A549 (cell line): ENCODE measurements around the gene SEC24B. TPM values are rescaled to one million over a fixed set of nuclear protein-coding genes. Genes with fewer than 3 reads are reported as not detected.

ENCODE experiments used
- ATAC-seq, 2 experiments: fragments of 200-7000 bp in 1 of 2; fragments of >200 bp in 1 of 2; cut with Nextera tagmentation in 1 of 2; cut with Tn5 transposase in 1 of 2; 3 replicates each; pipeline versions ENCODE4 v1.8.0 to v1.9.1; 2018 to 2020; ENCODE audit warnings: mild to moderate bottlenecking in 1 of 2, moderate library complexity in 1 of 2
- CTCF ChIA-PET: fragments of 300-600 bp; sonication (Branson Sonifier 250); formaldehyde crosslinking; extraction: SDS; loops from one replicate; lab custom pipeline; 2021; ENCODE audit warnings: antibody characterized with exemption, inconsistent platforms; lab: Yijun Ruan, JAX
- POLR2A ChIA-PET: fragments of 350-600 bp; formaldehyde crosslinking; extraction: SDS; loops from one replicate; lab custom pipeline; 2021; ENCODE audit warnings: antibody characterized with exemption, inconsistent platforms; lab: Yijun Ruan, JAX
- DNase-seq, 2 experiments: peaks; one replicate each; pipeline versions ENCODE4 v3.0.0 to v3.0.0-alpha.2; 2011 to 2016; ENCODE audit warnings: low read depth in 1 of 2, low spot score in 1 of 2
- FAIRE-seq: peaks from 2 replicates; lab custom pipeline; 2011; peaks lifted over from hg19 to GRCh38; lab: Jason Lieb, UNC
- H3K27ac ChIP-seq, 2 experiments: fragments of >200 bp; sonication (Bioruptor Twin); formaldehyde crosslinking; 3 replicates each; pipeline ENCODE4 v1.5.1; 2016 to 2017
- H3K4me1 ChIP-seq: fragments of >200 bp; sonication (Bioruptor Twin); formaldehyde crosslinking; 3 replicates; pipeline ENCODE4 v1.6.1; 2016
- H3K4me2 ChIP-seq: fragments of >200 bp; sonication (Bioruptor Twin); formaldehyde crosslinking; 3 replicates; pipeline ENCODE4 v1.6.1; 2016
- H3K4me3 ChIP-seq: fragments of >200 bp; sonication (Bioruptor Twin); formaldehyde crosslinking; 3 replicates; pipeline ENCODE4 v1.5.1; 2016
- H3K9me3 ChIP-seq: fragments of >200 bp; sonication (Bioruptor Twin); formaldehyde crosslinking; 3 replicates; pipeline ENCODE4 v1.6.1; 2016
- CBX8 ChIP-seq: fragments of 200-600 bp; sonication (generic); IDR thresholded peaks from 2 replicates; pipeline ENCODE4 v1.6.1; 2016
- EHMT2 ChIP-seq: fragments of 200-600 bp; sonication (generic); IDR thresholded peaks from 2 replicates; pipeline ENCODE4 v1.6.1; 2016; ENCODE audit warnings: antibody characterized with exemption, low read depth, mild to moderate bottlenecking, moderate library complexity
- EP300 ChIP-seq, 2 experiments: fragments of >200 bp; sonication (Bioruptor Twin); formaldehyde crosslinking; IDR thresholded peaks; 2 replicates in 1 of 2; 3 replicates in 1 of 2; pipeline ENCODE4 v1.6.1; 2016 to 2017
- GATA3 ChIP-seq: IDR thresholded peaks from 2 replicates; pipeline ENCODE4 v1.6.1; 2012; ENCODE audit warnings: borderline replicate concordance
- HDAC2 ChIP-seq: fragments of 200-600 bp; sonication (generic); IDR thresholded peaks from 2 replicates; pipeline ENCODE4 v1.6.1; 2016
- HOXB5 ChIP-seq: fragments of 250-450 bp; sonication (Bioruptor Pico); IDR thresholded peaks from 2 replicates; pipeline ENCODE4 v1.5.0; 2020; ENCODE audit warnings: mild to moderate bottlenecking, moderate library complexity
- KDM1A ChIP-seq: fragments of 200-600 bp; sonication (generic); IDR thresholded peaks from 2 replicates; pipeline ENCODE4 v1.6.1; 2016; ENCODE audit warnings: low read depth, mild to moderate bottlenecking
- KDM5A ChIP-seq: fragments of 200-600 bp; sonication (generic); IDR thresholded peaks from 2 replicates; pipeline ENCODE4 v1.6.1; 2016; ENCODE audit warnings: antibody characterized with exemption, mild to moderate bottlenecking
- MAZ ChIP-seq: fragments of 150-350 bp; IDR thresholded peaks from 2 replicates; pipeline ENCODE4 v1.6.1; 2014; ENCODE audit warnings: antibody characterized with exemption, low read depth, low read length, borderline replicate concordance
- MYC ChIP-seq: IDR thresholded peaks from 2 replicates; pipeline ENCODE4 v1.6.1; 2012; ENCODE audit warnings: mild to moderate bottlenecking, inconsistent platforms, low read length, improper control_type of control experiment, borderline replicate concordance
- NPAS2 ChIP-seq: fragments of 250-450 bp; sonication (Bioruptor Pico); IDR thresholded peaks from 2 replicates; pipeline ENCODE4 v1.8.0; 2022; ENCODE audit warnings: mild to moderate bottlenecking, moderate library complexity, borderline replicate concordance
- RAD21 ChIP-seq, 2 experiments: fragments of >200 bp in 1 of 2; sonication (Bioruptor Twin) in 1 of 2; formaldehyde crosslinking in 1 of 2; IDR thresholded peaks in 1 of 2; conservative IDR thresholded peaks in 1 of 2; 2 replicates in 1 of 2; 3 replicates in 1 of 2; pipeline ENCODE4 v1.6.1; 2012 to 2018; ENCODE audit warnings: inconsistent platforms in 1 of 2
- RARB ChIP-seq: fragments of 250-450 bp; sonication (Bioruptor Pico); IDR thresholded peaks from 2 replicates; pipeline ENCODE4 v1.8.0; 2021; ENCODE audit warnings: mild to moderate bottlenecking, moderate library complexity
- RCOR1 ChIP-seq: fragments of 150-350 bp; IDR thresholded peaks from 2 replicates; pipeline ENCODE4 v1.6.1; 2014; ENCODE audit warnings: antibody characterized with exemption, low read length, low read depth
- RFX5 ChIP-seq: fragments of 450-650 bp; IDR thresholded peaks from 2 replicates; pipeline ENCODE4 v1.7.1; 2014; ENCODE audit warnings: antibody characterized with exemption, mild to moderate bottlenecking, moderate library complexity
- SMC3 ChIP-seq: fragments of >200 bp; sonication (Bioruptor Twin); formaldehyde crosslinking; IDR thresholded peaks from 3 replicates; pipeline ENCODE4 v1.6.1; 2018; ENCODE audit warnings: inconsistent platforms
- SREBF2 ChIP-seq: fragments of 450-650 bp; IDR thresholded peaks from 2 replicates; pipeline ENCODE4 v1.6.1; 2014; ENCODE audit warnings: mild to moderate bottlenecking, moderate library complexity
- TFCP2L1 ChIP-seq: fragments of 250-450 bp; sonication (Bioruptor Pico); IDR thresholded peaks from 2 replicates; pipeline ENCODE4 v1.5.0; 2021; ENCODE audit warnings: mild to moderate bottlenecking
- ZFP36 ChIP-seq: fragments of 450-650 bp; IDR thresholded peaks from 2 replicates; pipeline ENCODE4 v1.6.1; 2014; ENCODE audit warnings: borderline replicate concordance; ENCODE audit not compliant: partially characterized antibody
- WGBS: methylation state at CpG from one replicate; pipeline ENCODE4 v1.1.6; 2017; ENCODE audit errors: missing lambda C conversion rate; 5-methylcytosine and 5-hydroxymethylcytosine counted together
- polyA plus RNA-seq, 4 experiments: library from polyadenylated mRNA; depleted of rRNA in 3 of 4; stranded (reverse); fragments of >200 nt; fragmentation: RNase III in 1 of 4; extraction: RNeasy Plus Mini Kit Qiagen cat#74134 plus additional on column Dnase treatment in 1 of 4; gene quantifications; 2 replicates in 3 of 4; 3 replicates in 1 of 4; pipeline ENCODE4 v1.2.3, GENCODE V29; 2011 to 2017
- TF ChIP-seq, protein P1 (sequence below): IDR thresholded peaks from 2 replicates; pipeline ENCODE4 v1.6.1; 2012; ENCODE audit warnings: low read depth, borderline replicate concordance
- TF ChIP-seq, protein P2 (sequence below): fragments of 150-350 bp; IDR thresholded peaks from 2 replicates; pipeline ENCODE4 v1.6.1; 2014; ENCODE audit warnings: low read depth, mild to moderate bottlenecking, low read length
- TF ChIP-seq, protein P3 (sequence below): fragments of 250-450 bp; sonication (Bioruptor Pico); IDR thresholded peaks from 2 replicates; pipeline ENCODE4 v1.5.0; 2020; ENCODE audit warnings: low read depth, mild to moderate bottlenecking, moderate library complexity
- TF ChIP-seq, protein P4 (sequence below): fragments of >200 bp; sonication (Bioruptor Twin); formaldehyde crosslinking; IDR thresholded peaks from 2 replicates; pipeline ENCODE4 v1.6.1; 2016
- TF ChIP-seq, protein P5 (sequence below): fragments of 200-600 bp; sonication (generic); IDR thresholded peaks from 2 replicates; pipeline ENCODE4 v1.6.1; 2016; ENCODE audit warnings: antibody characterized with exemption, mild to moderate bottlenecking, moderate library complexity
- TF ChIP-seq, protein P6 (sequence below): fragments of 250-450 bp; sonication (Bioruptor Pico); IDR thresholded peaks from 2 replicates; pipeline ENCODE4 v1.5.0; 2021; ENCODE audit warnings: mild to moderate bottlenecking, moderate library complexity, borderline replicate concordance

SEC24B gene
- polyA plus RNA-seq, 2 of the 4 experiments (the other 2 are of a cell fraction), result 13.8 to 40.0 TPM

DNA sequence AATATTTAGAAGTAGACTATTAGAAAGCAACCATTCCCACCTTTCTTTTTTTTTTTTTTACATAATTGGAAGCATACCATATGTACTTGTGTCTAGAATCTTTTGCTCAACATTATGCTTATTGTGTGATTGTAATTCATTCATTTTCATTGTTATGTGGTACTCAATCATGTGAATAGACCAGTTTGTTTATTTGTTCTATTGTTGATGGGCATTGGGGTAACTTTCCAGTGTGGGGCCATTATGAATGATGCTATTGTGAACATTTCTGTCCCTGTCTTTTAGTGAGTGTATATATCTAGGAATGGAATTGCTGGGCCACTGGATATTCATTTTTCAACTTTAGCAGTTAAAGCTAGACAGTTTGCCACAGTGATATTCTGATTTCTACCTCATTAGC, 63.9 kb downstream of the SEC24B start:
- CTCF ChIA-PET, result no interaction called here

DNA sequence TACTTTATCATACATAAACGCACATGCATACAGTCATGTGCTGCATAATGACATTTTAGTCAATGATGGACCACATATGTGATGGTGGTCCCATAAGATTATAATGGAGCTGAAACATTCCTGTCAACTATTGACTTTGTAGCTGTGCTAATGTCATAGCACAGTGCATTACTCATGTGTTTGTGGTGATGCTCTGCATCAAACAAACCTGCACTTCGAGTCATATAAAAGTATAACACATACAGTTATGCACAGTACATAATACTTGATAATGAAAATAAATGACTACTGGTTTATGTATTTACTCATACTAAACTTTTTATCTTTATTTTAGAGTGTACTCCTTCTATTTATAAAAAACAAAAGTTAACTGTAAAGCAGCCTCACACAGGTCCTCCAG, 65.9 kb downstream of the SEC24B start:
- H3K4me3 ChIP-seq, result no peak overlapping the region
- no peaks in the 10 kb centered on the region for H3K4me1 ChIP-seq
- no peak for DNase-seq
- H3K4me2 ChIP-seq, result no peak overlapping the region
- 73% methylated on average over 2 of the region's 2 CpGs for WGBS
- no peak overlapping the region for H3K27ac ChIP-seq
- no peak for FAIRE-seq
- TF ChIP-seq, protein P1, sequence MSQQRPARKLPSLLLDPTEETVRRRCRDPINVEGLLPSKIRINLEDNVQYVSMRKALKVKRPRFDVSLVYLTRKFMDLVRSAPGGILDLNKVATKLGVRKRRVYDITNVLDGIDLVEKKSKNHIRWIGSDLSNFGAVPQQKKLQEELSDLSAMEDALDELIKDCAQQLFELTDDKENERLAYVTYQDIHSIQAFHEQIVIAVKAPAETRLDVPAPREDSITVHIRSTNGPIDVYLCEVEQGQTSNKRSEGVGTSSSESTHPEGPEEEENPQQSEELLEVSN, result no peak
- TF ChIP-seq RCOR1, result no peak
- TF ChIP-seq RARB (CRISPR knock-in tag), result no peak
- no peak for TF ChIP-seq MYC
- TF ChIP-seq, protein P2, sequence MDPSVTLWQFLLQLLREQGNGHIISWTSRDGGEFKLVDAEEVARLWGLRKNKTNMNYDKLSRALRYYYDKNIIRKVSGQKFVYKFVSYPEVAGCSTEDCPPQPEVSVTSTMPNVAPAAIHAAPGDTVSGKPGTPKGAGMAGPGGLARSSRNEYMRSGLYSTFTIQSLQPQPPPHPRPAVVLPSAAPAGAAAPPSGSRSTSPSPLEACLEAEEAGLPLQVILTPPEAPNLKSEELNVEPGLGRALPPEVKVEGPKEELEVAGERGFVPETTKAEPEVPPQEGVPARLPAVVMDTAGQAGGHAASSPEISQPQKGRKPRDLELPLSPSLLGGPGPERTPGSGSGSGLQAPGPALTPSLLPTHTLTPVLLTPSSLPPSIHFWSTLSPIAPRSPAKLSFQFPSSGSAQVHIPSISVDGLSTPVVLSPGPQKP, result no peak
- no peak for TF ChIP-seq HOXB5
- TF ChIP-seq, protein P3, sequence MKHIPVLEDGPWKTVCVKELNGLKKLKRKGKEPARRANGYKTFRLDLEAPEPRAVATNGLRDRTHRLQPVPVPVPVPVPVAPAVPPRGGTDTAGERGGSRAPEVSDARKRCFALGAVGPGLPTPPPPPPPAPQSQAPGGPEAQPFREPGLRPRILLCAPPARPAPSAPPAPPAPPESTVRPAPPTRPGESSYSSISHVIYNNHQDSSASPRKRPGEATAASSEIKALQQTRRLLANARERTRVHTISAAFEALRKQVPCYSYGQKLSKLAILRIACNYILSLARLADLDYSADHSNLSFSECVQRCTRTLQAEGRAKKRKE (CRISPR knock-in tag), result no peak
- TF ChIP-seq SREBF2, result no peak
- TF ChIP-seq SMC3, result no peak
- no peak for TF ChIP-seq KDM5A
- ATAC-seq, result no peak
- POLR2A ChIA-PET, result no interaction called here
- H3K9me3 ChIP-seq, result no peaks in the 10 kb centered on the region
- CTCF ChIA-PET, result no interaction called here

More for the DNA sequence above, 63.9 kb downstream of the SEC24B start:
- POLR2A ChIA-PET, result no interaction called here
- no peak for DNase-seq
- no peak for ATAC-seq
- TF ChIP-seq RARB (CRISPR knock-in tag), result no peak
- TF ChIP-seq HDAC2, result no peak
- no peak for TF ChIP-seq EP300 (IDR thresholded peaks at IDR 0.05)
- TF ChIP-seq, protein P4, sequence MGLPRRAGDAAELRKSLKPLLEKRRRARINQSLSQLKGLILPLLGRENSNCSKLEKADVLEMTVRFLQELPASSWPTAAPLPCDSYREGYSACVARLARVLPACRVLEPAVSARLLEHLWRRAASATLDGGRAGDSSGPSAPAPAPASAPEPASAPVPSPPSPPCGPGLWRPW, result no peak
- no peak for TF ChIP-seq GATA3
- no peak for TF ChIP-seq TFCP2L1 (CRISPR knock-in tag)
- TF ChIP-seq RFX5, result no peak
- TF ChIP-seq, protein P5, sequence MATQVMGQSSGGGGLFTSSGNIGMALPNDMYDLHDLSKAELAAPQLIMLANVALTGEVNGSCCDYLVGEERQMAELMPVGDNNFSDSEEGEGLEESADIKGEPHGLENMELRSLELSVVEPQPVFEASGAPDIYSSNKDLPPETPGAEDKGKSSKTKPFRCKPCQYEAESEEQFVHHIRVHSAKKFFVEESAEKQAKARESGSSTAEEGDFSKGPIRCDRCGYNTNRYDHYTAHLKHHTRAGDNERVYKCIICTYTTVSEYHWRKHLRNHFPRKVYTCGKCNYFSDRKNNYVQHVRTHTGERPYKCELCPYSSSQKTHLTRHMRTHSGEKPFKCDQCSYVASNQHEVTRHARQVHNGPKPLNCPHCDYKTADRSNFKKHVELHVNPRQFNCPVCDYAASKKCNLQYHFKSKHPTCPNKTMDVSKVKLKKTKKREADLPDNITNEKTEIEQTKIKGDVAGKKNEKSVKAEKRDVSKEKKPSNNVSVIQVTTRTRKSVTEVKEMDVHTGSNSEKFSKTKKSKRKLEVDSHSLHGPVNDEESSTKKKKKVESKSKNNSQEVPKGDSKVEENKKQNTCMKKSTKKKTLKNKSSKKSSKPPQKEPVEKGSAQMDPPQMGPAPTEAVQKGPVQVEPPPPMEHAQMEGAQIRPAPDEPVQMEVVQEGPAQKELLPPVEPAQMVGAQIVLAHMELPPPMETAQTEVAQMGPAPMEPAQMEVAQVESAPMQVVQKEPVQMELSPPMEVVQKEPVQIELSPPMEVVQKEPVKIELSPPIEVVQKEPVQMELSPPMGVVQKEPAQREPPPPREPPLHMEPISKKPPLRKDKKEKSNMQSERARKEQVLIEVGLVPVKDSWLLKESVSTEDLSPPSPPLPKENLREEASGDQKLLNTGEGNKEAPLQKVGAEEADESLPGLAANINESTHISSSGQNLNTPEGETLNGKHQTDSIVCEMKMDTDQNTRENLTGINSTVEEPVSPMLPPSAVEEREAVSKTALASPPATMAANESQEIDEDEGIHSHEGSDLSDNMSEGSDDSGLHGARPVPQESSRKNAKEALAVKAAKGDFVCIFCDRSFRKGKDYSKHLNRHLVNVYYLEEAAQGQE, result no peak
- Histone ChIP-seq H3K4me3 (no peak overlapping the region), H3K4me2 (no peak overlapping the region), H3K4me1 (no peaks in the 10 kb centered on the region), H3K27ac (no peak overlapping the region), H3K9me3 (no peaks in the 10 kb centered on the region)
- no peak for FAIRE-seq

DNA sequence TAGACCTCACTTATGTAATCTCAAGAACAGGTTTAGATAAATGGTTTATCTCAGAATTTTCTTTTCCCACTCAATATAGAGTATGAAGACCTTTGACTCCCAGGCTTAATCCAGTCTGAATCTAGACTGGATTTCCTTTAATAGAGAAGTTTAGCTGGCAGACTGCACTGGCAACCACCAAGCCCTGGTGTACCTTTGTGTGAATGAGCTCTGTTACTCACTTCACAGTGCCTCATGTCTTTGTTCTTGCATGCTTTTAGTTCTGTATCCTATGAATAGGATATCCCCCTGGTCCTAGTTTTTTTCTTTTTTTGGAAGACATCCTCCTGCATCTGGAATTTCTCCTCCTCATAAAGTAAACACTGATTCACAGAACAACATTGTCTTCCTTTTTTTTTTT, 73.3 kb downstream of the SEC24B start:
- FAIRE-seq (no peak), DNase-seq (no peak), ATAC-seq (no peak)
- H3K4me2 ChIP-seq, result no peak overlapping the region
- H3K27ac ChIP-seq, result no peak overlapping the region
- no peaks in the 10 kb centered on the region for H3K4me1 ChIP-seq
- ChIA-PET POLR2A (interaction anchor here (0.7 kb wide), 1 partner anchor 864 kb away, joined by 3 read pairs; no protein-coding TSS in a partner anchor), CTCF (no interaction called here)
- no peaks in the 10 kb centered on the region for H3K9me3 ChIP-seq
- no peak overlapping the region for H3K4me3 ChIP-seq
- no peak for TF ChIP-seq CBX8
- no peak for TF ChIP-seq GATA3
- no peak for TF ChIP-seq SREBF2
- TF ChIP-seq SMC3, result no peak
- TF ChIP-seq NPAS2 (CRISPR knock-in tag), result no peak
- TF ChIP-seq ZFP36, result no peak
- TF ChIP-seq, protein P2, result no peak
- TF ChIP-seq MAZ, result no peak
- TF ChIP-seq, protein P6, sequence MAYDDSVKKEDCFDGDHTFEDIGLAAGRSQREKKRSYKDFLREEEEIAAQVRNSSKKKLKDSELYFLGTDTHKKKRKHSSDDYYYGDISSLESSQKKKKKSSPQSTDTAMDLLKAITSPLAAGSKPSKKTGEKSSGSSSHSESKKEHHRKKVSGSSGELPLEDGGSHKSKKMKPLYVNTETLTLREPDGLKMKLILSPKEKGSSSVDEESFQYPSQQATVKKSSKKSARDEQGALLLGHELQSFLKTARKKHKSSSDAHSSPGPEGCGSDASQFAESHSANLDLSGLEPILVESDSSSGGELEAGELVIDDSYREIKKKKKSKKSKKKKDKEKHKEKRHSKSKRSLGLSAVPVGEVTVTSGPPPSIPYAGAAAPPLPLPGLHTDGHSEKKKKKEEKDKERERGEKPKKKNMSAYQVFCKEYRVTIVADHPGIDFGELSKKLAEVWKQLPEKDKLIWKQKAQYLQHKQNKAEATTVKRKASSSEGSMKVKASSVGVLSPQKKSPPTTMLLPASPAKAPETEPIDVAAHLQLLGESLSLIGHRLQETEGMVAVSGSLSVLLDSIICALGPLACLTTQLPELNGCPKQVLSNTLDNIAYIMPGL (CRISPR knock-in tag), result no peak
- TF ChIP-seq KDM1A, result no peak
- TF ChIP-seq EHMT2, result no peak
- TF ChIP-seq KDM5A, result no peak
- TF ChIP-seq HDAC2, result no peak
- TF ChIP-seq RAD21 (conservative IDR thresholded peaks at IDR 0.05 in 1 of 2, IDR thresholded peaks at IDR 0.05 in 1 of 2), result no peak
